Epithelial cell of esophagus (primary cell): ENCODE measurements around the gene ADGRD1.
"Not testable (repeated sequence)": the region's sequence is repeated elsewhere in the genome, so short reads cannot be mapped to it uniquely, and the experiment has no call there.

ENCODE experiments used
- DNase-seq: peaks from one replicate; pipeline ENCODE4 v3.0.0; 2010; ENCODE audit warnings: low read depth
- H3K4me3 ChIP-seq: 2 replicates; pipeline ENCODE4 v1.5.1; 2011; ENCODE audit warnings: mild to moderate bottlenecking, low read length, control low read depth
- CTCF ChIP-seq: IDR thresholded peaks from 2 replicates; pipeline ENCODE4 v1.5.1; 2011; ENCODE audit warnings: low read depth, mild to moderate bottlenecking, low read length, control low read depth, inconsistent platforms; ENCODE audit not compliant: insufficient read depth; ENCODE audit errors: missing control alignments

The ADGRD1 gene

GRCh38 chr12:130925666-130926015 lies 28.1 kb upstream of the ADGRD1 start:
- no peak for DNase-seq
- H3K4me3 ChIP-seq, result no peak overlapping the region
- no peak for TF ChIP-seq CTCF

GRCh38 chr12:130929363-130929762 lies 24.3 kb upstream of the ADGRD1 start:
- no peak for DNase-seq
- H3K4me3 ChIP-seq, result no peak overlapping the region
- TF ChIP-seq CTCF, result no peak

- DNase-seq, result no peak
- no peak for TF ChIP-seq CTCF
- no peak overlapping the region for H3K4me3 ChIP-seq
Measured at GRCh38 chr12:130932061-130932930, 21.4 kb upstream of the ADGRD1 start.

GRCh38 chr12:130933269-130933995 lies 20.3 kb upstream of the ADGRD1 start:
- no peak for TF ChIP-seq CTCF
- no peak overlapping the region for H3K4me3 ChIP-seq
- no peak for DNase-seq

GRCh38 chr12:130934753-130935152 lies 19.0 kb upstream of the ADGRD1 start:
- H3K4me3 ChIP-seq, result no peak overlapping the region
- TF ChIP-seq CTCF, result no peak
- no peak for DNase-seq

- DNase-seq, result no peak
- no peak overlapping the region for H3K4me3 ChIP-seq
- TF ChIP-seq CTCF, result no peak
Measured at GRCh38 chr12:130936561-130936960, 17.1 kb upstream of the ADGRD1 start.

GRCh38 chr12:130937063-130937462 lies 16.6 kb upstream of the ADGRD1 start:
- DNase-seq, result no peak
- no peak for TF ChIP-seq CTCF
- H3K4me3 ChIP-seq, result no peak overlapping the region

GRCh38 chr12:130937546-130937945 lies 16.2 kb upstream of the ADGRD1 start:
- H3K4me3 ChIP-seq, DNase-seq: not testable (repeated sequence)
